OCI-LY3 (cell line): ENCODE data around the gene APLF.

ENCODE experiments used
- H2AFZ ChIP-seq: fragments of 200-600, 300-600 bp; shearing (Covaris generic); 2 replicates; pipeline ENCODE4 v1.6.0; 2014; ENCODE audit warnings: antibody characterized with exemption, low read depth, low read length
- H3K27ac ChIP-seq: fragments of 200-600, 300-600 bp; sonication (generic); 2 replicates; pipeline ENCODE4 v1.5.1; 2014; ENCODE audit warnings: mild to moderate bottlenecking, low read length, moderate library complexity, mixed read lengths
- H3K27me3 ChIP-seq: fragments of 200-600, 300-600 bp; sonication (generic); 2 replicates; pipeline ENCODE4 v1.6.1; 2014; ENCODE audit warnings: low read depth, low read length, mixed read lengths
- H3K36me3 ChIP-seq: fragments of 200-600, 300-600 bp; sonication (generic); replicated peaks from 2 replicates; pipeline ENCODE3; 2014; ENCODE audit warnings: low read depth, low read length, mixed read lengths
- H3K4me1 ChIP-seq: fragments of 300-600, 200-600 bp; sonication (generic); 2 replicates; pipeline ENCODE4 v1.6.1; 2014; ENCODE audit warnings: low read length, mixed read lengths
- H3K4me2 ChIP-seq: fragments of 200-600, 300-600 bp; sonication (generic); 2 replicates; pipeline ENCODE4 v1.6.1; 2014; ENCODE audit warnings: low read length, mixed read lengths
- H3K4me3 ChIP-seq: fragments of 300-600, 200-600 bp; sonication (generic); 2 replicates; pipeline ENCODE4 v1.5.1; 2014; ENCODE audit warnings: antibody characterized with exemption, mild to moderate bottlenecking, low read length, moderate library complexity
- H3K79me2 ChIP-seq: fragments of 300-600, 200-600 bp; shearing (Covaris generic); 2 replicates; pipeline ENCODE4 v1.6.1; 2014; ENCODE audit warnings: mild to moderate bottlenecking, low read length, mixed read lengths
- H3K9ac ChIP-seq: fragments of 300-600, 200-600 bp; shearing (Covaris generic); 2 replicates; pipeline ENCODE4 v1.6.0; 2014; ENCODE audit warnings: mild to moderate bottlenecking, low read length, moderate library complexity
- H3K9me3 ChIP-seq: fragments of 200-600, 300-600 bp; shearing (Covaris generic); 2 replicates; pipeline ENCODE4 v1.6.1; 2014; ENCODE audit warnings: low read length, mixed read lengths; ENCODE audit not compliant: insufficient read depth
- H4K20me1 ChIP-seq: fragments of 200-600, 300-600 bp; sonication (generic); 2 replicates; pipeline ENCODE4 v1.6.1; 2016; ENCODE audit warnings: low read length, mixed read lengths; ENCODE audit not compliant: insufficient read depth
- EZH2phosphoT487 ChIP-seq: fragments of 200-600 bp; shearing (Covaris generic); IDR thresholded peaks from 2 replicates; pipeline ENCODE4 v1.6.1; 2018; ENCODE audit warnings: antibody characterized with exemption, mixed run types, low read depth
- TF ChIP-seq, protein P1 (sequence below): fragments of 200-600, 300-600 bp; sonication (generic); IDR thresholded peaks from 2 replicates; pipeline ENCODE4 v1.5.1; 2014; ENCODE audit warnings: antibody characterized with exemption, low read length, low read depth

The APLF gene

DNA sequence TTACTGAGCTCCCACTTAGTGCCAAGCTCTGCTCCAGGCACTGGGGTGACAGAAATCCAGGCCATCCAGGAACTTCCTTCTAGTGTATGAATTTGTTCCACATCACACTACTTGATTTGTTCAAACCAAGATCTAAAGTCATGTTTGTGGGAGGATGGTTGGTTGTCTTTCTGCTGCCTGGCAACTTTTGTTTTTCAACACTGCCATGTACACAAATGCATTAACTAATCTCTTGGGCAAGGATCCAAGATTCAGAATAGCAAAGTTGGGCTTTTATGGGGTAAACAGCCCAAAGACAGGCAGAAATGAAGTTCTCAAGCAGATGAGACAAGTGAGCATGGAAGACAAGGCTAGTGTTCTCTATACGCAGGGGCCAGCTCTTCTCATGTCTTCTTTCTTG, 122.6 kb downstream of the APLF start:
- H3K27me3 ChIP-seq: no peaks in the 10 kb centered on the region
- peaks cover 4% of the 10 kb centered on the region for H3K36me3 ChIP-seq
- no peaks in the 10 kb centered on the region for H3K79me2 ChIP-seq
- H3K4me3 ChIP-seq: no peak overlapping the region
- no peak for TF ChIP-seq EZH2phosphoT487
- TF ChIP-seq, protein P1, sequence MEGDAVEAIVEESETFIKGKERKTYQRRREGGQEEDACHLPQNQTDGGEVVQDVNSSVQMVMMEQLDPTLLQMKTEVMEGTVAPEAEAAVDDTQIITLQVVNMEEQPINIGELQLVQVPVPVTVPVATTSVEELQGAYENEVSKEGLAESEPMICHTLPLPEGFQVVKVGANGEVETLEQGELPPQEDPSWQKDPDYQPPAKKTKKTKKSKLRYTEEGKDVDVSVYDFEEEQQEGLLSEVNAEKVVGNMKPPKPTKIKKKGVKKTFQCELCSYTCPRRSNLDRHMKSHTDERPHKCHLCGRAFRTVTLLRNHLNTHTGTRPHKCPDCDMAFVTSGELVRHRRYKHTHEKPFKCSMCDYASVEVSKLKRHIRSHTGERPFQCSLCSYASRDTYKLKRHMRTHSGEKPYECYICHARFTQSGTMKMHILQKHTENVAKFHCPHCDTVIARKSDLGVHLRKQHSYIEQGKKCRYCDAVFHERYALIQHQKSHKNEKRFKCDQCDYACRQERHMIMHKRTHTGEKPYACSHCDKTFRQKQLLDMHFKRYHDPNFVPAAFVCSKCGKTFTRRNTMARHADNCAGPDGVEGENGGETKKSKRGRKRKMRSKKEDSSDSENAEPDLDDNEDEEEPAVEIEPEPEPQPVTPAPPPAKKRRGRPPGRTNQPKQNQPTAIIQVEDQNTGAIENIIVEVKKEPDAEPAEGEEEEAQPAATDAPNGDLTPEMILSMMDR: no peak
- H3K9me3 ChIP-seq: no peaks in the 10 kb centered on the region
- H3K27ac ChIP-seq: no peak overlapping the region
- H2AFZ ChIP-seq: no peak overlapping the region
- no peak overlapping the region for H3K4me2 ChIP-seq
- no peaks in the 10 kb centered on the region for H4K20me1 ChIP-seq
- no peak overlapping the region for H3K9ac ChIP-seq
- peaks cover 9% of the 10 kb centered on the region for H3K4me1 ChIP-seq

DNA sequence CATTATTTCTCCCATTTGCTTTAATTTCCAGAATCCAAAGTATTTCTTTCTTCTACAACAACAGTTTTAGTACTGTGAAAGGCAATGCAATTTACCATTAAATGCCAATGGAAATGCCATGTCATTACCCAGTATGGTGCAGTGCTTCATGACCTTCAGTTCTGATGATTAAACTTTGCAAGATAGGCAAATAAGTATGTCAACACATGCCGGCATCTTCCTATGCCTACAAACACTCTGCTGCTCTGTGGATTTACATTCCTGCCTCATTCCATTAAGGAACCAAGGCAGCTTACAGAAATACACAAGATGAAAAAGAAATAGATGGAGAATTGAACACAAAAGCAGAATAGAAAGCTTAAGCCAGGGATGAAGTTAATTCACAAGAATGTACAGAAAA, 123.3 kb downstream of the APLF start:
- no peaks in the 10 kb centered on the region for H4K20me1 ChIP-seq

DNA sequence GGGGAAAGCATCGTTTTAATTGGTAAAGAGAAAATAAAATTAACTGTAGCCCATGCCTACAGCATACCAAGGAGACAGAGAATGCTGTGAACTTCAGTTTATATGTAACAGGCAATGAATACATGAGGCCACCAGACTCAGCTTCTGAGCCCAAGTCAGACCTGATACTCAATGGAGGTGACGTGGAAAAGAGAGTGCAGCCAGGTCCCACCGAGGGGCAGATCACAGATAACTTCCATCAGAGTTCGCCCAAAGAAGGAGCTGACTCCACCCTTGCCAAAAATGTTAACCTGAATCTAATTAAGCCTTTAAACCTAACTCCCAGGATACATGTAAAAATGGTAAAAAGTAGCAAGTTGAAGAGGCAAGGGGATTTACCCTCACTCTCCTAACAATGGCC, 123.8 kb downstream of the APLF start:
- Histone ChIP-seq H3K4me1 (peaks cover 9% of the 10 kb centered on the region), H3K4me3 (no peak overlapping the region), H3K27me3 (no peaks in the 10 kb centered on the region), H3K36me3 (peaks cover 3% of the 10 kb centered on the region), H4K20me1 (no peaks in the 10 kb centered on the region), H2AFZ (no peak overlapping the region), H3K9ac (no peak overlapping the region), H3K79me2 (no peaks in the 10 kb centered on the region), H3K4me2 (no peak overlapping the region), H3K27ac (no peak overlapping the region), H3K9me3 (no peaks in the 10 kb centered on the region)
- TF ChIP-seq, protein P1: no peak
- no peak for TF ChIP-seq EZH2phosphoT487

More for the DNA sequence above, 123.3 kb downstream of the APLF start:
- Histone ChIP-seq H3K36me3 (peaks cover 3% of the 10 kb centered on the region), H2AFZ (no peak overlapping the region), H3K4me3 (no peak overlapping the region), H3K9me3 (no peaks in the 10 kb centered on the region), H3K79me2 (no peaks in the 10 kb centered on the region), H3K27ac (no peak overlapping the region), H3K4me1 (peaks cover 9% of the 10 kb centered on the region), H3K9ac (no peak overlapping the region), H3K27me3 (no peaks in the 10 kb centered on the region), H3K4me2 (no peak overlapping the region)
- TF ChIP-seq, protein P1: no peak
- no peak for TF ChIP-seq EZH2phosphoT487

DNA sequence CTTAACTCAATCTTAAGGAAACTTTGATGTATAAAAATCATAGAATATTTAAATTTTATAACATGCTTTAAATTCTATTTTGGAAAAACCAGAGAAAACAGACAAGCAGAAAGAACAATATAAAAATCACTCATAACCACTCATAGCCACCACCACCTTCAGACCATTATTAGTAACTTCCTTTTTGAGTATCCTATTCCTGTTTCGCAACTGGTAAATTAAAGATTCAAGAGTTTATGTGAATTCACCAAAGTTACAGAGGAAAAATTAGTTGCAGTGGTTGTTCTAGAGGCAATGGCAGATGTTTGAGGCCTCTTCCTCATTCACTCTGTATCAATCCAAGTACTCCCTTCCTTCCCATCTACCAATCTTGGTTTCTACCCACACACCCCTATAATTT, 126.7 kb downstream of the APLF start:
- no peaks in the 10 kb centered on the region for H3K9me3 ChIP-seq

More for the DNA sequence above, 126.7 kb downstream of the APLF start:
- no peaks in the 10 kb centered on the region for H3K79me2 ChIP-seq
- no peaks in the 10 kb centered on the region for H3K27me3 ChIP-seq
- H3K36me3 ChIP-seq: peaks cover 3% of the 10 kb centered on the region
- TF ChIP-seq, protein P1: no peak
- TF ChIP-seq EZH2phosphoT487: no peak
- H3K9ac ChIP-seq: no peak overlapping the region
- no peaks in the 10 kb centered on the region for H4K20me1 ChIP-seq
- H3K4me2 ChIP-seq: no peak overlapping the region
- no peak overlapping the region for H3K27ac ChIP-seq
- peaks cover 9% of the 10 kb centered on the region for H3K4me1 ChIP-seq
- H2AFZ ChIP-seq: no peak overlapping the region
- no peak overlapping the region for H3K4me3 ChIP-seq
